GM12878 (cell line): ENCODE data around the gene GRIK4.

Experiments
- CBX5 ChIP-seq: sonication (generic); IDR thresholded peaks from 2 replicates; pipeline ENCODE4 v1.6.1; 2016; ENCODE audit warnings: low read depth, moderate library complexity, mild to moderate bottlenecking, inconsistent platforms
- CEBPB ChIP-seq, 2 experiments: fragments of 150-350 bp in 1 of 2; IDR thresholded peaks; 2 replicates each; pipeline ENCODE4 v1.6.1; 2012 to 2014; ENCODE audit warnings: low read depth in 2 of 2, low read length in 2 of 2, borderline replicate concordance in 1 of 2, inconsistent platforms in 1 of 2
- CHD2 ChIP-seq: IDR thresholded peaks from 2 replicates; pipeline ENCODE4 v1.6.1; 2011; ENCODE audit warnings: low read depth, low read length, improper control_type of control experiment, borderline replicate concordance
- EGR1 ChIP-seq, 2 experiments: IDR thresholded peaks; 1 replicate in 1 of 2; 2 replicates in 1 of 2; pipeline ENCODE4 v1.6.1; 2011 to 2012; ENCODE audit warnings: low read depth in 2 of 2, low read length in 2 of 2, borderline replicate concordance in 1 of 2, mild to moderate bottlenecking in 1 of 2, moderate library complexity in 1 of 2
- KAT2A ChIP-seq: conservative IDR thresholded peaks from 2 replicates; pipeline ENCODE4 v1.6.1; 2011; ENCODE audit warnings: low read depth, low read length; ENCODE audit not compliant: control insufficient read depth
- TAF1 ChIP-seq: IDR thresholded peaks from 2 replicates; pipeline ENCODE4 v1.6.1; 2011; ENCODE audit warnings: mild to moderate bottlenecking, low read depth, low read length, borderline replicate concordance
- YY1 ChIP-seq: IDR thresholded peaks from 2 replicates; pipeline ENCODE4 v1.6.1; 2011; ENCODE audit warnings: low read depth, mild to moderate bottlenecking, low read length
- TF ChIP-seq, protein P1 (sequence below), 3 experiments: IDR thresholded peaks in 2 of 3; conservative IDR thresholded peaks in 1 of 3; 2 replicates each; pipeline ENCODE4 v1.5.1; 2011; ENCODE audit warnings: low read depth in 3 of 3, low read length in 3 of 3, mild to moderate bottlenecking in 3 of 3, control low read depth in 2 of 3, moderate library complexity in 2 of 3, inconsistent platforms in 1 of 3, mixed read lengths in 1 of 3; ENCODE audit not compliant: control insufficient read depth in 2 of 3, insufficient read depth in 1 of 3; ENCODE audit errors: extremely low read depth in 1 of 3
- TF ChIP-seq, protein P2 (sequence below): IDR thresholded peaks from 2 replicates; pipeline ENCODE4 v1.6.1; 2012; ENCODE audit warnings: low read length, inconsistent platforms

DNA sequence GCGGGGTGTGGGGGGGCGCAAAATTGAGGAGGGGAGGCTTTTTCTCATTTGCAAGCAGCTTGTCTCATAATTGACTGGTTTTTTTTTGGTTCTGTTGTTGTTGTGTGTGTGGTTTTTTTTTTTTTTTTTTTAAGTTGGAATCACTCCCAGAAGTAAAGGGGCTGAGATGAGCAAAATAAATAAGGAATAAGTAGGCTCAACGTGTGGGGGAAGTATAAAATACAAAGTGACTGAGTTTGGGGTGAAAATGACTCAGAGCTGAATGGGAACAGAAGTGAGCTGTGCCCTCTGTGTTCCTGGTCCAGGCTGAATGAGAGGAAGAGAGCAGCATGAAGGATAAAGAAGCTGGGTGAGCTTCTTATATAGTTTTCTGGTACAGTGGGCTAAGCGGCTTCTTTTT is 90.0 kb downstream of the GRIK4 start:
- TF ChIP-seq, protein P1, sequence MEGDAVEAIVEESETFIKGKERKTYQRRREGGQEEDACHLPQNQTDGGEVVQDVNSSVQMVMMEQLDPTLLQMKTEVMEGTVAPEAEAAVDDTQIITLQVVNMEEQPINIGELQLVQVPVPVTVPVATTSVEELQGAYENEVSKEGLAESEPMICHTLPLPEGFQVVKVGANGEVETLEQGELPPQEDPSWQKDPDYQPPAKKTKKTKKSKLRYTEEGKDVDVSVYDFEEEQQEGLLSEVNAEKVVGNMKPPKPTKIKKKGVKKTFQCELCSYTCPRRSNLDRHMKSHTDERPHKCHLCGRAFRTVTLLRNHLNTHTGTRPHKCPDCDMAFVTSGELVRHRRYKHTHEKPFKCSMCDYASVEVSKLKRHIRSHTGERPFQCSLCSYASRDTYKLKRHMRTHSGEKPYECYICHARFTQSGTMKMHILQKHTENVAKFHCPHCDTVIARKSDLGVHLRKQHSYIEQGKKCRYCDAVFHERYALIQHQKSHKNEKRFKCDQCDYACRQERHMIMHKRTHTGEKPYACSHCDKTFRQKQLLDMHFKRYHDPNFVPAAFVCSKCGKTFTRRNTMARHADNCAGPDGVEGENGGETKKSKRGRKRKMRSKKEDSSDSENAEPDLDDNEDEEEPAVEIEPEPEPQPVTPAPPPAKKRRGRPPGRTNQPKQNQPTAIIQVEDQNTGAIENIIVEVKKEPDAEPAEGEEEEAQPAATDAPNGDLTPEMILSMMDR (IDR thresholded peaks at IDR 0.05 in 2 of 3, conservative IDR thresholded peaks at IDR 0.05 in 1 of 3; ENCODE audit: control insufficient read depth in 2 of 3, extremely low read depth in 1 of 3, insufficient read depth in 1 of 3, low read depth in 3 of 3, low read length in 3 of 3), result no peak
- no peak for TF ChIP-seq TAF1
- TF ChIP-seq CEBPB (IDR thresholded peaks at IDR 0.05; ENCODE audit: borderline replicate concordance in 1 of 2, low read depth in 2 of 2, low read length in 2 of 2), result no peak
- no peak for TF ChIP-seq YY1
- TF ChIP-seq, protein P2, sequence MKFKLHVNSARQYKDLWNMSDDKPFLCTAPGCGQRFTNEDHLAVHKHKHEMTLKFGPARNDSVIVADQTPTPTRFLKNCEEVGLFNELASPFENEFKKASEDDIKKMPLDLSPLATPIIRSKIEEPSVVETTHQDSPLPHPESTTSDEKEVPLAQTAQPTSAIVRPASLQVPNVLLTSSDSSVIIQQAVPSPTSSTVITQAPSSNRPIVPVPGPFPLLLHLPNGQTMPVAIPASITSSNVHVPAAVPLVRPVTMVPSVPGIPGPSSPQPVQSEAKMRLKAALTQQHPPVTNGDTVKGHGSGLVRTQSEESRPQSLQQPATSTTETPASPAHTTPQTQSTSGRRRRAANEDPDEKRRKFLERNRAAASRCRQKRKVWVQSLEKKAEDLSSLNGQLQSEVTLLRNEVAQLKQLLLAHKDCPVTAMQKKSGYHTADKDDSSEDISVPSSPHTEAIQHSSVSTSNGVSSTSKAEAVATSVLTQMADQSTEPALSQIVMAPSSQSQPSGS, result no peak
- TF ChIP-seq CHD2, result no peak
- TF ChIP-seq KAT2A, result no peak
- TF ChIP-seq EGR1 (IDR thresholded peaks at IDR 0.05; ENCODE audit: borderline replicate concordance in 1 of 2, low read depth in 2 of 2, low read length in 2 of 2), result no peak
- no peak for TF ChIP-seq CBX5
